ENCODE results near the gene FAM204A.

DNA sequence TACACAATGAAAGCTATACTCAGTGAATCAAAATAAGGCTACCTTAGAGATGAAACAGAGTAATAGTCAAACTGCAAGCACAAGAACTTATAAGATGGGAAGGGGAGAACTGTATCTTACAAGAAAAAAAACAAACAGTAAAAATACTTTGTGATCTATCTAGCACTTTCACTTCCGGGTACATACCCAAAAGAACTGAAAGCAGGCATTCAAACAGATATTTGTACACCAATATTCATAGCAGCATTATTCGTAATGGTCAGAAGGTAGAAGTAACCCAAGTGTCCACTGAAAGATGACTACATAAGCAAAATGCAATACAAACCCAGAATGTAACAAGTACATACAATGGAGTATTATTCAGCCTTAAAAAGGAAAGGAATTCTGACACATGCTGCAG is 18.0 kb downstream of the FAM204A start:
- TF ChIP-seq EZH2 (IDR thresholded peaks at IDR 0.05; ENCODE audit: borderline replicate concordance) (no peak), EZH2phosphoT487 (IDR thresholded peaks at IDR 0.05; ENCODE audit: low read depth, severe bottlenecking, unreplicated experiment) (no peak)
- TF ChIP-seq, protein P1, sequence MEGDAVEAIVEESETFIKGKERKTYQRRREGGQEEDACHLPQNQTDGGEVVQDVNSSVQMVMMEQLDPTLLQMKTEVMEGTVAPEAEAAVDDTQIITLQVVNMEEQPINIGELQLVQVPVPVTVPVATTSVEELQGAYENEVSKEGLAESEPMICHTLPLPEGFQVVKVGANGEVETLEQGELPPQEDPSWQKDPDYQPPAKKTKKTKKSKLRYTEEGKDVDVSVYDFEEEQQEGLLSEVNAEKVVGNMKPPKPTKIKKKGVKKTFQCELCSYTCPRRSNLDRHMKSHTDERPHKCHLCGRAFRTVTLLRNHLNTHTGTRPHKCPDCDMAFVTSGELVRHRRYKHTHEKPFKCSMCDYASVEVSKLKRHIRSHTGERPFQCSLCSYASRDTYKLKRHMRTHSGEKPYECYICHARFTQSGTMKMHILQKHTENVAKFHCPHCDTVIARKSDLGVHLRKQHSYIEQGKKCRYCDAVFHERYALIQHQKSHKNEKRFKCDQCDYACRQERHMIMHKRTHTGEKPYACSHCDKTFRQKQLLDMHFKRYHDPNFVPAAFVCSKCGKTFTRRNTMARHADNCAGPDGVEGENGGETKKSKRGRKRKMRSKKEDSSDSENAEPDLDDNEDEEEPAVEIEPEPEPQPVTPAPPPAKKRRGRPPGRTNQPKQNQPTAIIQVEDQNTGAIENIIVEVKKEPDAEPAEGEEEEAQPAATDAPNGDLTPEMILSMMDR (IDR thresholded peaks at IDR 0.05; ENCODE audit: poor library complexity) = no peak

Measured in hepatocyte (in vitro differentiated cells).